GM18498 (cell line): ENCODE results near the gene ADCY1.
"Not testable (repeated sequence)": the region's sequence is repeated elsewhere in the genome, so short reads cannot be mapped to it uniquely, and the experiment has no call there.

ENCODE experiments used
- ATAC-seq: cut with Tn5 transposase; IDR thresholded peaks from one replicate; pipeline ENCODE4 v1.9.1; 2021; ENCODE audit warnings: mild to moderate bottlenecking, moderate library complexity; ENCODE audit not compliant: unreplicated experiment

ADCY1 gene

DNA sequence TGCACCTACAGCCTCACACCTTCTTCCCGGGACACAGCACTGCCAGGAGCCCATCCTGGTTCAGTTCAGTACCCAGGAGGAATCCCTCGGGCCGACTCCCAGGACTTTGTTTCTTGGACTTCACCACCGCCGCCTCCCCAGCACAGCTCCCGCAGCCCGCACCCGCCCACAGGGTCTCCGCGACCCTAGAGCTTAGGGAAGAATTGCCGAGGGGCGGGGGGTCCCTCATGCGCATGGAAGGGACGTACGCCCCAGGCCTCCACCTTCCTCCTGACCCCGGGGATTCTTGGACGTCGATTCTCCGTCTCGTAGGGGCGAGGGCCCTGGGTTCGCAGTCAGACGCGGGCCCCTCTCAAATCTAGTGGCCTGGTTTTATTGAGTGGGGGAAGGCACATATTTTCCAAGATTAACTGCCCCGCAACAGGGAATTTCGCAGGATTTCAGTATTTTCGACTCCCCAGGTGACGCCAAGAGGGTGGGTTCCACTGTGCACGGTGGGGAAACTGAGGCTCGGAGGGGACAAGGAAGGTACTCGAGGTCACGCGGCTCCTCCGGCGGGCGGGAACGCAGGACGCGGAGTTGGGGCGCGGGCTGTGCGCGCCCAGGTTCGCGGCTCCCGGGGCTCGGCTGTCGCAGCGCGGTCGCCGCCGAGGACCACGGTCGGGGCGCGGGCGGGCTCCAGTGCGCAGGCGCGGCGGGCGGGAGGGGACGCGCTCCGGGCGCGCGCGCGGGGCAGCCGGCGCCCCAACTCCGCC lies at the start of gene ADCY1:
ADCY1 (plus strand) TSS at position 708 of the 755 bp plus-strand sequence. CDS start 176 bp downstream, outside the sequence.
- ATAC-seq, result peak; percentile 5

DNA sequence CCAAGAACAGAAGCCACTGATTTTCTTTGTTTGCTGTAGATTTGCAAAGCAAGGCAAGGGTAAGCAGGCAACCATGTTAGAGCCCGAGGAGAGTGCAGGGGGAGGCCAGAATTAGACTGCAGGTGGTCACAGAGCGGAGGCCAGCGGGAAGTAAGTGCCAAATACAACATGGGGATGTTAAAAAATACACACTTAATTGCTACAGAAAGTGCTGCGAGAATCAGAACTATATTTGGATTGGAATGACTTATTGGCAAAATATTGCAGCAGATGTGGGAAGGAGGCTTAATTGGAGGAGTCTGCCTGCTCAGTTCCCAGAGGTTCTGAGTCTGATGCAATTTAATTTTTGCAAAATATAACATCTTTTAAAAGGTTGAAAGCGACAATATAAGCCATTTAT lies 49.7 kb upstream of the ADCY1 start:
- no peak for ATAC-seq

DNA sequence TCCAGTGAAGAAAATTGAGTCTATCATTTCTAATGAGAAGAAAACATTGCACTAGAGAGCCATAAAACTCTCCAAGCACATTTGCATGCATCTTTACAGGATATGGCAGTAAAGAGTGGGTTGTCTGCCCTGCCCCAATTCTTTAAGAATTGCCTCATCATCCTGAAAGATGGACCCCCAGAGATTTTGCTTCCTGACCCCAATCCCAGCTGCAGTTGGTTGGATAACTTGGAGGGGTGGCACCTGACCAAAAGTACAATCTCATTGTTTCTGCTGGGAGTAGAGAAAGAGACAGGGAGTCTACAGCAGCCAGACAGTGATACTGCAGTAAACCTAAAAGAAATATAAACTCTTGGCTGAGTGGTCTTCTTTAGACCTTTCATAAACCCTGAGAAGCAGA lies 49.1 kb upstream of the ADCY1 start:
- ATAC-seq, result no peak

DNA sequence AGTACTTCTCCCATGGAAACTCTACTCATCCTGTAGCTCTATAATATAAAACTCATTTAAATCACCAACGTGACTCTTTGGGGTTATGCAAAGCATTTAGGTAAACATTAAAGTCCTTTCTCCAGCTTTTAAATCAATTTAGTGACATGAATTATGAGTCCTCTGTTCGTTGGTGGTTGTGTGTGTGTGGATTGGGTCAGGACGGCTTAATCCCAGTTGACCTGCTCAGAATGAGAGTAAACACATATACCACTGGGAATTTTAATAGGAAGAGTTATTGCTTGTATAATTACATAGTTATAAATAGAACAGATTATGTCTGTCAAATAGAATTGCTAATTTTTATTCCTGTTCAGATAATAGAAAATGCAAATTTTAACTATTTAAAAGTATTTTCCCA lies 30.7 kb upstream of the ADCY1 start:
- no peak for ATAC-seq

DNA sequence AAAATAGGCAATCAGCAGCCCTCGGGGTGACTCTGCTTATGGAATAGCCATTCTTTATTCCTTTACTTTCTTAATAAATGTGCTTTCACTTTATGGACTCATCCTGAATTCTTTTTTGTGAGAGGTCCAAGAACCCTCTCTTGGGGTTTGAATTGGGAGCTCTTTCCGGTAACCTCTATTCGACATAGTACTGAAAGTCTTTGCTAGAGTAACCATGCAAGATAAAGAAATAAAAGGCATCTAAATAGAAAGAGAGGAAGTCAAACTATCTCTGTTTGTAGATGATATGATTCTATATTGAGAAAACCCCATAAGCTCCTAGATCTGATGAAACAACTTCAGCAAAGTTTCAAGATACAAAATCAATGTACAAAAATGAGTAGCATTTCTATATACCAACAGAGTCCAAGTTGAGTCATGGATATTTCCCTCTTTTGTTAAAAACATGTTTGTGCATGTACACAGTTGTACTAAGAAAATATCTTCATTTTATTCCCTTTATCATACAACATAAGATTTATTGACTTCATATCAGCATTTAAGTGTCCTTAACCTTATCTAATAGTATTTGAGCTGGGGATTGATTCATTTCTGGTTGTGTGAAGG lies 29.0 kb upstream of the ADCY1 start:
- not testable (repeated sequence) for ATAC-seq

DNA sequence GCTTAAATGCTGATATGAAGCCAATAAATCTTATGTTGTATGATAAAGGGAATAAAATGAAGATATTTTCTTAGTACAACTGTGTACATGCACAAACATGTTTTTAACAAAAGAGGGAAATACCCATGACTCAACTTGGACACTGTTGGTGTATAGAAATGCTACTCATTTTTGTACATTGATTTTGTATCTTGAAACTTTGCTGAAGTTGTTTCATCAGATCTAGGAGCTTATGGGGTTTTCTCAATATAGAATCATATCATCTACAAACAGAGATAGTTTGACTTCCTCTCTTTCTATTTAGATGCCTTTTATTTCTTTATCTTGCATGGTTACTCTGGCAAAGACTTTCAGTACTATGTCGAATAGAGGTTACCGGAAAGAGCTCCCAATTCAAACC lies 25.3 kb upstream of the ADCY1 start:
- ATAC-seq, result peak; percentile 48

DNA sequence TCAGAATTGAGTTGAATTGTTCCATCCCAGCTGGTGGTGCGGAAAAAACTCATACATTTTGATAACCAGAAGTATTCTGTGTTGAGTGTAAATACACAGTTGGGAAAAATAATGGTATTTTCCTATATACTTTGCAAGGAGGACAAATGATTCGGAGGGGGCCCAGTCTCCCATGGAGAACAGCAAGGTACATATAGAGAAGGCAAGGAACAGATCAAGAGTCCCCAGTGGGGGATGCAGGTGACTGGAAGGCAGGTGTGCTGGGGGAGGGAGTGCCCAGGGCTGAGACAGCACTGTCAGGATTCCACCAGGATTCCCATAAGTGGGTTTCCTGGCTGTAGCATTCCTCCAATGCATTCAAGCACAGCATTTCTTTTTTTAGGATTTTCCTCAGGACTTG lies 10.8 kb upstream of the ADCY1 start:
- no peak for ATAC-seq

DNA sequence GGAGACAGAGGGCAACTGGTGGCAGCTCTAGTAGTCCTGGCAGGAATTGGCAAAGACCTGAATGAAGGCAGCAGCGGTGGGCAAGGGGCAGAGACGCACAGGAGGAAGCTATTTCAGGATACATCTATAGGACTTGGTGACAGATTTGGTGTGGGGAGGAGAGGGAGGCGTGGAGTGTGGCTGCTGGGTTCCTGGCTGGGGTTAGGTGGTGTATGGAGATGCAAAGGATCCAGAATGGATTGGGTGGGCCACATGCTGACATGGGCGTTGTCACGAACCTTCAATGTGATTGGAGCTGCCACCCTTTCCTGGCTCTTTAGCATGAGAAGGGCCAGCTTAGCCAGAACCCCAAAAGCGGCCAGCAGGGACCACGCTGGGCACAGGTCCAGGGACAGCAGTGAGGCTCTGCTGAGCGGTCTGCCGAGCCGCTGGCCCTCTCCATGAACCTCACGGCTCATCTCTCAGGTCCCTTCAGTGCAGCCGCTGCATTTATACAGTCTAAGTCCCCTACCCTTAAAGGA lies 10.2 kb upstream of the ADCY1 start:
- ATAC-seq, result no peak

DNA sequence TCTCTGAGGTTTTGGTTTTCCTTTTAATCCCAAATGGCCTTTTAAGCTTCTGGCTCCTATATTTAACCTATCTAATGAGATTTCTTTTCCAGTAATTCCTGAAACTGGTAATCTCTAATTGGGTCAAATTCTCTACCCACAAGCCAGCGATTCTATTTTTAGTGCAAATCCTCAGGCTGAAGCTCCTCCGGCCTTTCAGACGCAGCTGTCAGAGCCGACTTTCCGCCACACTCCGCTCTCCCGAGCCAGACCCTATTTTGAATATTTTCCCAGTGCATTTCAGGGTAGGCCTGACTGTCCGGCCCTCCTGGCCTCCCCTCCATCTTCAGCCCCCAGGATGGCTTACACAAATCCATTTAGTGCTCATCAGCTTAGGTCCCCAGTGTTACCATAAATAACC lies 9.7 kb upstream of the ADCY1 start:
- no peak for ATAC-seq

DNA sequence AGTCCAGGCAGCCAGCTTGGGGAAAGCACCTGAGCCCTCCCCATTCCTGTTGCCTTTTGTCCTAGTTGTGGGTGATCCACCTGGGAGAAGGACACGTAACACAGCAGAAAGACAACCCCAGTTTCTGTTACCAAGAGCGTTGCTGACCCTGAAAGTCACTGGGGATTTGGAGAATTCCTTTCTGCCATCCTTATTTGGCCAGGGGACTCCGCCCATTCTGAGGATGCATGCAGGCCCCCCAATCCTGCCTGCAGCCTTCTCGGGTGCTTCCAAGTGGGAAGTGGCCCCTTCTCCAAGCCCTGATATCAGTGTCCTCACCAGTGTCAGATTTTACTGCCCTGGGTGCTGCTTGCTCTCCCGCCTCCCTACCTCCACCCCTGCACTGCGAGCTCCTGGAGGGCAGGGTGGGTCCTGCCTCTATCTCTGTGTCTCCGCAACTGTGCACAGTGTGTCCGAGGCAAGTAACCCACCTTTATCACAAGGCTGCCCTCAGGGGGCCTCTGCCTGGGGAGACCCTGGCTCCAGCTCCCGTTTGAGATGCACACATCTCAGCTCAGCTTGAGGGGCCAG lies 9.2 kb upstream of the ADCY1 start:
- no peak for ATAC-seq

DNA sequence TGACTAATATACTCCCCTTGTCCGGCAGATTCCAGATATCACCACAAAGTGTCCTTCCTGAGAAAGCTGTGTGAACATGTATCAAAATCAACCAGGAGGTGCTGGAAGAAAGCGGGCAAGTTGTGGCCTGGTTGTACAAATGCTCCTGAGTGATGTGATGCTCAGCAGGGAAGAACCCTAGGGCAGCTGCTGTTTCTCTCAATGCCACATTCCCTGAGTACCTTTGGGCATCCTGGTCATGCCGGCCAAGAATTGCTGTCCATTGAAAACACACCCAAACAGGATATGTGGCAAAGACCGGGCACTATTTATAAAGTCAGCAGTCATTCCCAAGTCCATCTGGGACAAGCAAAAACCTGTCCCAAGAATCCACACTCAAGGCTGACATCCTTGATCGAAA lies 7.8 kb upstream of the ADCY1 start:
- ATAC-seq, result no peak

DNA sequence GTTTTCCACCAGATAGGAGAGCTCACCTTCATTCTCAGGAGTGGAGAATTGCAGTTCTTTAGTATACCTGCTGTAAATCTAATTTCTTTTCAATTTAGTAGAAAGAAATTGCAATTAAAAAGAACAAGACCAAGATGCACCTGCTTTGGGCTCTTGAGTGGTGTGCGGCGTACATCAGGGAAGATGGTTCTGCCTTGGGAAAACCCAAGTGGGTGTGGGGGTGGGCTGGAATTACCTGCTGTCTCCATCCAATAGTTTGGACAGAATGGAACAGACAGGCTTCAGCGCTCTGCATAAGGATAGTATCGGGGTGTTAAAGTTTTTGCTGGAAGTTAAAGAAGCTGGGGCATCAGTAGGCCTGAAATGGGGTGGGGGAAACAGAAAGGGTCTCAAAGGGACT lies 7.2 kb upstream of the ADCY1 start:
- ATAC-seq, result no peak

DNA sequence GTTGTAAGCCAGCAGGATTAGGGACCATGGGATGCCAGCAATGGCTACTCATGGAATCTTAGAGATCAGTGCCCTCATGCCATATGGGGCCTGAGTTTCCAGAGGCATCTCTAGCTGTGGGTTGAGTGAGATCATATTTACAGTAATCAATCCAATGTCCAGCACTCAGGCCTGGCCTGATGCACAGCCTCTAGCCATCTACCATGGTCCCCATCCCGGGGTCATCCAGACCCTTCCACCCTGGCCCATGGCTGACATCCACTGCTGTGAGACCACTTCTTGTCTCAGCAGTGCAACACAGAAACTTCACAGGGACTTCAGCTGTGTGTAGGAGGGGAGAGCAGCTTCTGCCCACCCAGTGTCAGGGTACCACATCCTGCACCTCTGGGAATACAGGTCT lies 6.5 kb upstream of the ADCY1 start:
- no peak for ATAC-seq

DNA sequence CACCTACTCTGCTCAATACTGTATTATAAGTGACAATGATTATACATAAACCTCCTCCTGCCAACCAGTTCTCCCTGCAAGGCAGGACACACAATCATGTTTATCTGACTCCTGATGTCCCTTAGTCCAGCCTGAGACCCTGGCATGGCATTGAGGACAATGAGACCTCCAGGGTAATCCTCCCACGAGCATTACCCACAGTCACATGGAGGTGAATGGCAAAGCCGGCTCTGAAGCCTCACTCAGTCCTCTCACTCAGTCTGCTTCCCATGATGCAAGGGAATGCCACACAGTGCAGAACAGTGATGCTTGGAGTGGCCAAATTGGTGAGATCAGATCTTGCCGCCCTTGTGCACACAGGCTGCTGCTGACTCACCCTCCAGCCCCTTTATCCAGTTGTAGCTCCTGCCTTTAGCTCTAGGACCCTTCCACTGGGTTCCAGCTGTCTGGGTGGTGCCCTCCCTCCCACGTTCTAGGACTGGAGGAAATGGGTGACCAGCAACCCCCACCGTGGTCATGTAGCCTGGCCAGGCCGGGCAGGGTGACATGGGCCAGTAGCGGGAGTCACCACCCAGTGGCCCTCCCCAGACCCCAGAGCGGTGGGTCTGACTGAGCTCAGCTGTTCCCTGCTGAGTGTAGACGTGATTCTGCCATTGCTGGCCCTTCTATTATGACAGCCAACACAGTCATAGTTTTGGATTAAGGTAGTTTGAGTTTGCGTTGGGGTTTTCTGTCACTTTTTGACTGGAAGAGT lies 5.5 kb upstream of the ADCY1 start:
- no peak for ATAC-seq

DNA sequence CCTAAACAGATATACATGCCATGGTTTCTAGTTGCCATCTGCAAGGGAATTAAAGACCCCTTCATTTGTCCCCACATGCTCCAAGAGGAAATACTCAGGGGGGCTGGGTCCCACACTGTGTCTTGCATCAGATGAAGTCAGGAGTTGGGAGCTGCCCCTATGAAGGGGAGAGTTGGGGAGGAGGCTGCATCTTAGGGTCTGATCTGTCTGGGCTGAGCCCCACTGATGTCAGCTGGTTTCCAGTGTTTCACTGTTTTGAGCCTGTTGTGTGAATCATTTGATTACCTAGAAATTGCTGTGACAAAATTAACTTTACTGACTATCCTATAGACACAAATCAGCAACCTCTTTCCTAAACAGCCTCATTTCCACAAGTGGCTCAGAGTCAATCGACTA lies 4.9 kb upstream of the ADCY1 start:
- no peak for ATAC-seq

DNA sequence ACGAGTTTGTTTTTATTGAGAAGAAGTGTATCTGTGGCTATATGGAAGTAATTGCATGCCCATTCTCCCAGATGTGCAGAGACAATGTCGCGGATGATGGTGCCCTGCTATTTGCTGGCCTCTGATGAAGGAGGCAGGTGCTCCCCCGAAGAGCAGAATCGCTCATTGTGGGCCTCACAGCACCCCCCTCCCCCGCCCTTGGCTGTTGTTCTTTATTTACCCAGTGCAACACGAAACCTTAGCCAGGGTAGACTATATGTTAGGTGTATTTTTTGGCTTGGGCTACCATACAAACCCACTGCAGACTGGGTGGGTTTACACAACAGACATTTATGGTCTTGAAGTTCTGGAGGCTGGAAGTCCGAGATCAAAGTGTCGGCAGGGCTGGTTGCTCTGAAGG lies 3.4 kb upstream of the ADCY1 start:
- no peak for ATAC-seq

DNA sequence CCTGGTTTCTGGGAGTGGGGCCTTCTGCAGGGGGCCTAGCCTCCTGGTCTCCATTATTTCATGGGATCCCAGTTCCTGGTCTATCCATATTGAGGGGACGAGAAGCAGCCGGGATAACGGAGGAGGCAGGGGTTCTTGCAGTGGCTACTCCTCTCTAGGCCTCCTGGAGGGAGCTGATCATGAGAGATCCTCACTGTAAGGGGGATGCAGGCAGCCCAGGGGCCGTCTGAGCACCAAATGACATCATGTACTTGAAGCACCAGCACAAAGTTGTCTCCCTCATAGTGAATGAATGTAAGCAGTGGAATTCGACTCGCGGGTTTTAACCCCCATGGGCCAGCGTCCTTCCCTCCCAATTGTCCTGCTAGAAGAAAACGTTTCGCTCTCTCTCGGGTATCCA lies 964 bp upstream of the ADCY1 start:
- no peak for ATAC-seq

DNA sequence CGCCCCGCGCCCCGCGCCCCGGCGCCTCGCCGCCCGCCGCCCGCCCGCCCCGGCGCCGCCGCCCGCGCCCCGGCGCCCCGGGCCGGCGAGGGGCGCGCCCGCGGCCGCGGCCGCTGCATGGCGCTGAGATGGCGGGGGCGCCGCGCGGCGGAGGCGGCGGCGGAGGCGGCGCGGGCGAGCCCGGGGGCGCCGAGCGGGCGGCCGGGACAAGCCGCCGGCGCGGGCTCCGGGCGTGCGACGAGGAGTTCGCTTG lies 174 bp downstream of the ADCY1 start:
- no peak for ATAC-seq

DNA sequence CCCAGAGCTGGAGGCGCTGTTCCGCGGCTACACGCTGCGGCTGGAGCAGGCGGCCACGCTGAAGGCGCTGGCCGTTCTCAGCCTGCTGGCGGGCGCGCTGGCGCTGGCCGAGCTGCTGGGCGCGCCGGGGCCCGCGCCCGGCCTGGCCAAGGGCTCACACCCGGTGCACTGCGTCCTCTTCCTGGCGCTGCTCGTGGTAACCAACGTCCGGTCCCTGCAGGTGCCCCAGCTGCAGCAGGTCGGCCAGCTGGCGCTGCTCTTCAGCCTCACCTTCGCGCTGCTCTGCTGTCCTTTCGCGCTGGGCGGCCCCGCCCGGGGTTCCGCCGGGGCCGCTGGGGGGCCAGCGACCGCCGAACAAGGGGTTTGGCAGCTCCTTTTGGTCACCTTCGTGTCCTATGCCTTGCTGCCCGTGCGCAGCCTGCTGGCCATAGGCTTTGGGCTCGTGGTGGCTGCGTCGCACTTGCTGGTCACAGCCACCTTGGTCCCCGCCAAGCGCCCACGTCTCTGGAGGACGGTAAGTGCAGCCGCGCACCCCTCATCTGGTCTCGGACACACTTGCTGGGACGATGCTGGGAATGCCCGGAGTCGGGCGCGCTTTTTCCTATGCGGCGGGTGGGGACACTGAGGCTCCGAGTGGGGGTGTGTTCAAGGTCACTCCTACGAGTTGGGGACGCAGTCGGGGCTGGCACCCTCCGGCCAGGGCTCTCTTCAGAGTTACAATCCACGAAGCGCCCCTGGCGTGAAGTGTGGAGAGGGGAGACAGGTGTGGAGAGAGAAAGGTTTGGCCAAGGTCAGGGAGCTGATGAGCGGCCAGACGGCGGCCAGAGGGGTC lies 717 bp downstream of the ADCY1 start:
- peak; percentile 49 for ATAC-seq

DNA sequence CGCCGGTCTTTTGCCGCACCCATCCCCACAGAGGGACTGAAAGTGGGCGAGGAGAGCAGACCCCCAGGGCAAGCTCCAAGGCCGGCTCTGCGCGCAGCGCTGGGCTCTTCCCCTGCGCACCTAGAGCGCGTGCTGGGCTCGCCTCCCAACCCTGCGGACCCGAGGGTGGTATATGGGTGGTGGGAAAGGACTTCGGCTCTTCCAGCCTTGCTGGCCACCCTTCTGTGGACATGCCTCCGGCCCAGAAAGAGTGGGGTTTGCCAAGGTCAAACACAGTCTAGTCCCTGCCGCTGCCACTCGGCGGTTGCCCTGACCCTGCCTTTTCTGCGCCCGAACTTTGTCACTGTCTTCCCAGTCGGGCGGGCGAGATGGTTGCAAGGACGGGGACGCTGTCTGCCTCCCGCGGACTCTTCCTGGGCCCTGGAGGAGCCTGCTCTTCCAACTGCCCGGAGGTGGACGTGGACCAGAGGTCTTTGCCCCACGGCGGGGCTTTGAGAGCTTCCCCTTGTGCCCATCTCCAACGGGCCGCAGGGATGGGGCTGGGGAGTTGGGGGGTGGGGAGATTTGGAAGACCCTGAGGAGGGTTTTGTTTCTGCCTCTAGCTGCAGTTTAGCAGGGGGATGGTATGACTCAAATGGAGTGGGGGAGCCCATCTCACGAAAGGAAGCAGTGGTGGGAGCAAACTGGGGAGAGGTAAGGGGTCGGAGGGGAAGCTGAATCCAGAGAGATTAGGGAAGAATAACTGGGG lies 1.5 kb downstream of the ADCY1 start:
- ATAC-seq, result no peak
